ELF-1 (cell line): Measurements from ENCODE around the gene ZNF605.
A peak's percentile ranks its signal among the peaks of the same experiment; 100 is the strongest.
"Not testable (repeated sequence)": the region's sequence is repeated elsewhere in the genome, so short reads cannot be mapped to it uniquely, and the experiment has no call there.

ENCODE experiments used
- DNase-seq: peaks from one replicate; pipeline ENCODE4 v3.0.0-alpha.2; 2016; ENCODE audit warnings: low read depth, low spot score

ZNF605 gene

DNA sequence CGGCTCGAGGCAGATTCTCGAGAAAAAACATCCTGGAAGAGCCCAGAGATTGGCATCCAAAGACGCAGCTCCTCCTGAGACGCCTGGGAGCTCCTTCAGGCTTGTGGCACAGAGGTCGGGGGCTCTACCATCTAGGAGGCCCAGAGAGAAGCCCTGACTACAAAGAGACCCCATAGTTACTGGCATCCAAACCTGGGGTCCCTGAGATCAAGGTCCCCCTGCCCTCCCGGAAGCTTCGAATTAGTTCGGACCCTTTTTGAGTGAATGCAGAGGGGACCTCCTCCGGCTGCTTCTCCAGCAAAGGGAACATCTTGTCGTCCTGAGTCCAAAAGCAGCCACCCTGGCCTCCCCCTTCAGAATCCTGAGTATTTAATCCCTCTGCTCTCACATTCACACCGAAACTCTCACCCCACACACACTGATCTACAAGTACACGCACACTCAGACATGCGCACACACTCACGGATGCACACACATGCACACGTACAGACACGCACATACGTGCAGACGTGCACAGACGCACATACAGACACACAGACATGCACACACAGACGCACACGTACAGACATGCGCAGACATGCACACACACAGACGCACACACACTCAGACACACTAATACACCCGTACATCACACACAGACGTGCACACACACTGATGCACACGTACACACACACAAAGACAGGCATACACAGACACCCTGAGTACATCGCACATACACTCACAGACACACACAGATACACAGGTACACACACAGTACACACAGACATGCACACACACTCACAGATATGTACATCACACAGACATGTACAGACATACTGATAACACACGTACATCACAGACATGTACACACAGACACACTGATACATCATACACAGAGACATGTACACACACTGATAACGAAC lies 5.9 kb downstream of the ZNF605 start:
- DNase-seq = no peak

GRCh38 chr12:132948146-132949066 lies 7.7 kb downstream of the ZNF605 start:
- DNase-seq = no peak

- DNase-seq = no peak
Observed at GRCh38 chr12:132946246-132946820, 9.8 kb downstream of the ZNF605 start.

DNA sequence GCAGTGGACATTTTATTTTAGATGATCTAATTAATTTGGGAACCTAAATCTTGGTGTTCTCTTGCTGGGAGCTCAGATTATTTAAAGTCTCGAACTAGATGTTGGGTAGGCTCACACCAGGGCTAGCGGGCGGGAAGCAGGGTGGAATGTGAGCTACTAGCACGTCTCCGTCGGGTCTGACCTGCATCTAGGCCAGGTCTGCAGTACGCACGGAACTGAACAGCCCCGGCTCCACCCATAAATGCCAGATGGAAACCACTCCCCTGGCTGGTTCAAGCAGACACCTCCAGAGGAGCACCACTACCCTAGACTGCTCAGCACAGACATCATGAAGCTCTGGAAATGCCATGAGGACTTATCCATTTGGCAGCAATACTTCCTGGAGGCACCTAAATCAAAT lies 10.3 kb downstream of the ZNF605 start:
- no peak for DNase-seq

- no peak for DNase-seq
Observed at GRCh38 chr12:132942611-132943010, 13.5 kb downstream of the ZNF605 start.

- DNase-seq = no peak
Observed at GRCh38 chr12:132941336-132941954, 14.7 kb downstream of the ZNF605 start.

DNA sequence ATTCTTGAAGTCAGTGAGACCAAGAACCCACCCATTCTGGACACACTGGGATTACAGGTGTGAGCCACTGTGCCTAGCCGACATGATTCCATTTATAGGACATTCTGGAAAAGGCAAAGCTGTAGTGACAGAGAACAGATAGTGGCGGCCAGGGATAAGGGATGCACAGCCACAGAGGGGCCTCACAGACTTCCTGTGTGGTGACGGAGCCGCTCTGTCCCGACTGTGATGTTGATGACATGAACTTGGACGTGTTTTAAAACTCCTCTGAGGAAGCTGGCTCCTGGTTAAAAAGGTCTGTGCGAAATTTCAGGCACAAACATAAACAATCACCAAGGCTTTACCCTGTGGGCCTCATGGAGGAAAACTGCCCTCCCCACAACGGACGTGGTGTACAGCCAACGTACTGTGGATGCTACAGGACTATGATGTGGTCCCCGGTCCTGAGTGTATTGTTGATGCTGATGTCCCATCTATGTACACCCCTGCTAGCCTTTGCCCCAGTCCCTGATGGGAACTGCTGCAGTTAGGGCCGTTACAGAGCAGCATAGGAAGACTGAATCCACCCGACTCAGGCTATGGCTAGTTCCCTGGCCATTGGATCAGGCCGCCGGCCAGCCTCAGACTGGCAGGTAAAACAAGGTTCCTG lies 15.9 kb downstream of the ZNF605 start:
- no peak for DNase-seq

GRCh38 chr12:132938807-132939206 lies 17.3 kb downstream of the ZNF605 start:
- not testable (repeated sequence) for DNase-seq

DNA sequence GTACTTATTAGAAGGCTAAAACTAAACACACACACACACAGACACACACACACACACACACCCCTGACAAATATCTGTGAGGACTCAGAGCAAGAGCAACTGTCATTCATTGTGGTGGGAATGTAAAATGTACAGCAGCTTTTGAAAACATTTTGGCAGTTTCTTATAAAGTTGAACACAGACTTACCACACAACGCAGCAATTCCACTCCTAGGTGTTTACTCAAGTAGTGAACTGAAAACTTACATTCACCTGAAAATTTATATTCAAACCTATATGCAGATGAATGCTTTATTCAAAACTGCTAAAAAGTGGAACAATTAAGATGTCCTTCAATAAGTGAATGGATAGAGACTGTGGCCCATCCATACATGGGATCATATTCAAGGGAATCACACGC lies 18.6 kb downstream of the ZNF605 start:
- no peak for DNase-seq

DNA sequence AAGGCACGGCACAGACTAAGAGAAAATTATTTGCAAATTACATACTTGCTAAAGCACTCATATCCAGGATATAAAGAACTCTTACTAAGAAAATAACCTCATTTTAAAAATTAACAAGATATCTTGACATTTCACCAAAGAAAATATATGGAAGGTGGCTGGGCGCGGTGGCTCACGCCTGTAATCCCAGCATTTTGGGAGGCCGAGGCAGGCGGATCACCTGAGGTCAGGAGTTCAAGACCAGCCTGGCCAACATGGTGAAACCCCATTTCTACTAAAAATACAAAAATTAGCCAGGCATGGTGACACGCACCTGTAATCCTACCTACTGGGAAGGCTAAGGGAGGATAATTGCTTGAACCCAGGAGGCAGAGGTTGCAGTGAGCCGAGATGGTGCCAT lies 19.2 kb downstream of the ZNF605 start:
- not testable (repeated sequence) for DNase-seq

- DNase-seq = no peak
Observed at GRCh38 chr12:132936163-132936562, 19.9 kb downstream of the ZNF605 start.

DNA sequence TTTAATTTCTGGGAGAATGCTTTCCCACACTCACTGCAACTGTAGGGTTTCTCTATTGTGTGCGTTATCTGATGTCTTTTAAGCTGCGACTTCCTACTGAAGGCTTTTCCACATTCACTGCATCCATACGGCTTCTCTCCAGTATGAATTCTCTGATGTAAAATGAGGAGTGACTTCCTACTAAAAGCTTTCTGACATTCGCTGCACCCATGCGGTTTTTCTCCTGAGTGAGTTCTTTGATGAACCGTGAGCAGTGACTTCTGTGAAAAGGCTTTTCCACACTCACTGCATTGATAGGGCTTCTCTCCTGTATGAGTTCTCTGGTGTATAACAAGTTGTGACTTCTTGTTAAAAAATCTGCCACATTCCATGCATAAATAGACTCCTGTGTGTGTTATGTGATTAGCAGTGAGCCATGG lies 29.7 kb downstream of the ZNF605 start:
- DNase-seq = no peak

DNA sequence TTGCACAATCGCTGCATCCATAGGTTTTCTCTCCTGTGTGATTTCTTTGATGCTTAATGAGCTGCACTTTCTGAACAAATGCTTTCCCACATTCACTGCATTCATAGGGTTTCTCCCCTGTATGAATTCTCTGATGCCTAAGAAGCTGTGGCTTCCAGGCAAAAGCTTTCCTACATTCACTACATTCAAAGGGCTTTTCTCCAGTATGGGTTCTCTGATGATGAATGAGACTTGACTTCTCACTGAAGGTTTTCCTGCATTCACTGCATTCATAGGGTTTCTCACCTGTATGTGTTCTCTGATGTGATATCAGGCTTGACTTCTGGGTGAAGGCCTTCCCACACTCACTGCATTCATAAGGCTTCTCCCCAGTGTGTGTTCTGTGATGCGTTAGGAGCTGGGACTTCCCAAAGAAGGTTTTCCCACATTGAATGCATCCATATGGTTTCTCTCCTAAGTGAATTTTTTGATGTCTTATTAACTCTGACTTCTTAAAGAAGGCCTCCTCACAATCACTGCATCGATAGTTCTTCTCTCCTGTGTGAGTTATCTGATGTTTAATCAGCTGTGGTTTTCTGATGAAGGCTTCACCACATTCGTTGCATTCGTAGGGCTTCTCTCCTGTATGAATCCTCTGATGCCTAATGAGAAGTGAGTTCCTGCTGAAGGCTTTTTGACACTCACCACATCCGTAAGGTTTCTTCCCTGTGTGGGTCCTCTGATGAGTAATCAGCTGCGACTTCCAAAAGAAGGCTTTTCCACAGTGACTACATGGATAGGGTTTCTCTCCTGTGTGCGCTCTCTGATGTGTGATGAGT lies 30.3 kb downstream of the ZNF605 start:
- no peak for DNase-seq

GRCh38 chr12:132924356-132924755 lies 31.8 kb downstream of the ZNF605 start:
- DNase-seq = no peak

DNA sequence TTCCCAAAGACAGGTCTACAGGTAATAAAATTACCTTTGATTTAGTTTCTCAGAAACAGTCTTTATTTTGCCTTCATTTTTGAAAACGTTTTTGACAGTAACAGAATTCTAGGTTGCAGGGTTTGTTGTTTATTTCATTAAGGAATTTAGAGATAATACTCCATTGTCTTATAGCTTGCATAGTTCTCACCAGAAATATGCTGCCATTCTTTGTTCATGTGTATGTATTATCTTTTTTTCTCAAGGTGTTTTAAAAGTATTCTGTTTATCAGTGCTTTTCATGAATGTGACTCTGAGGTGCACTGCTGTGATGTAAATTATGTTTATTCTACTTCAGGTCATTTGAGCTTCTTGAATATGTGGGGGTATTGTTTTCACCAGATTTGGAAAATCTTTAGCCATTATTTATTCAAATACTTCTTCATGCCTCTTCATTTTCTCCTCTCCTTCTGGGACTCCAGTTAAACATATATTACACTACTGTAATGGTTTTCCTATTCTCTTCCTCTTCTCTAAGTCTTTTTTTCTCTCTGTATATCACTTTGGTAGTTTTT lies 32.7 kb downstream of the ZNF605 start:
- no peak for DNase-seq

GRCh38 chr12:132922676-132923075 lies 33.4 kb downstream of the ZNF605 start:
- no peak for DNase-seq

- DNase-seq = peak; percentile 28
Observed at GRCh38 chr12:132921685-132922084, 34.4 kb downstream of the ZNF605 start.

- no peak for DNase-seq
Observed at GRCh38 chr12:132918680-132919079, 37.4 kb downstream of the ZNF605 start.

DNA sequence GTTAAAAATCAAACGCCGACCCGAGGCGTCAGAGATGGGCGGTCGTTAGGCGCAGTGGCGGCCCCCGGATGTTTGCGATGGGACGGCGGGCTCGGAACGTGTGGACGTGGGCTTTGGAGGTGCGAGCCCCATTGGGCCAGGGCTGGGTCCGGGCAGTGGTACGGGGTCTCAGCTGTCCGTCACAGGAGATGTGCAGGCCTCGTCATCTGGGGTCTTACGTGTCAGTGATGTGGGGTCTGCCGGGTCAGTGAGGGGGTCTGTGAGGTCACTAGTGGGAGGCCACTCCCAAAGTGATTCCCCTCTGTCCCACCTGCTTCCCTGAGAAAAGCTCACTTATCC lies 47.1 kb downstream of the ZNF605 start:
- no peak for DNase-seq
